OCI-LY7 (cell line): ENCODE results near the gene SLC26A8.

Experiments used
- EZH2phosphoT487 ChIP-seq: fragments of 200-600 bp; sonication (generic); IDR thresholded peaks from 2 replicates; pipeline ENCODE4 v1.6.1; 2018; ENCODE audit warnings: low read depth, borderline replicate concordance, mild to moderate bottlenecking, mixed run types, antibody characterized with exemption, low read length, moderate library complexity, mixed read lengths
- TF ChIP-seq, protein P1 (sequence below): fragments of 200-600 bp; sonication (generic); conservative IDR thresholded peaks from 2 replicates; pipeline ENCODE4 v1.5.1; 2014; ENCODE audit warnings: mild to moderate bottlenecking, antibody characterized with exemption, low read length, moderate library complexity, mixed read lengths

DNA sequence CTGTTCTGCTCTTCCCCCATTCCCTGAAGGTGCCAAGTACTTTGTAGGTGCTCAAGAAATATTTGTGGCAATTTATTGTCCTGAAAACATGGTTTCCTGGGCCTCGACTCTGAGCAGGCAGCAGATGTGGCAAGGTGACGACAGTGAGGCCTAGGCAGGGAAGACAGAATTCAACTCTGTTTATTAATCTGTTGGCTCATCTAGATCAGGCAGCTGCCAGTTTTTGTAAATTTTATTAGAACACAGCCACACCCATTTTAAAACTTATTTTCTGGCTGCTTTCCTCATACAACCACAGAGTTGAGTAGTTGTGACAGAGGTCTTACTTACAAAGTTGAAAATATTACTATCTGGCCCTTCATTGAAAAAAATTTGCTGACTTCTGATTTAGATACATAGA lies 27.7 kb upstream of the SLC26A8 start:
- TF ChIP-seq, protein P1, sequence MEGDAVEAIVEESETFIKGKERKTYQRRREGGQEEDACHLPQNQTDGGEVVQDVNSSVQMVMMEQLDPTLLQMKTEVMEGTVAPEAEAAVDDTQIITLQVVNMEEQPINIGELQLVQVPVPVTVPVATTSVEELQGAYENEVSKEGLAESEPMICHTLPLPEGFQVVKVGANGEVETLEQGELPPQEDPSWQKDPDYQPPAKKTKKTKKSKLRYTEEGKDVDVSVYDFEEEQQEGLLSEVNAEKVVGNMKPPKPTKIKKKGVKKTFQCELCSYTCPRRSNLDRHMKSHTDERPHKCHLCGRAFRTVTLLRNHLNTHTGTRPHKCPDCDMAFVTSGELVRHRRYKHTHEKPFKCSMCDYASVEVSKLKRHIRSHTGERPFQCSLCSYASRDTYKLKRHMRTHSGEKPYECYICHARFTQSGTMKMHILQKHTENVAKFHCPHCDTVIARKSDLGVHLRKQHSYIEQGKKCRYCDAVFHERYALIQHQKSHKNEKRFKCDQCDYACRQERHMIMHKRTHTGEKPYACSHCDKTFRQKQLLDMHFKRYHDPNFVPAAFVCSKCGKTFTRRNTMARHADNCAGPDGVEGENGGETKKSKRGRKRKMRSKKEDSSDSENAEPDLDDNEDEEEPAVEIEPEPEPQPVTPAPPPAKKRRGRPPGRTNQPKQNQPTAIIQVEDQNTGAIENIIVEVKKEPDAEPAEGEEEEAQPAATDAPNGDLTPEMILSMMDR: no peak
- TF ChIP-seq EZH2phosphoT487: no peak
